Peyer's patch (tissue), 4 donors: ENCODE measurements around the gene PAQR9. TPM values are rescaled to one million over a fixed set of nuclear protein-coding genes. Genes with fewer than 3 reads are reported as not detected.

ENCODE experiments used
- DNase-seq, 3 donors: peaks; one replicate each; pipeline ENCODE4 v3.0.0-alpha.2; 2017 to 2019
- H3K27ac ChIP-seq, 4 donors: fragments of 200-600 bp; sonication (generic); one replicate each; pipeline ENCODE4 v1.5.1; 2016 to 2019
- H3K27me3 ChIP-seq, 2 donors: fragments of 200-600 bp; sonication (generic); one replicate each; pipeline ENCODE4 v1.5.1; 2019
- H3K36me3 ChIP-seq, 3 donors: fragments of 200-600 bp; sonication (generic); one replicate each; pipeline ENCODE4 v1.5.1; 2016 to 2019
- H3K4me1 ChIP-seq, 4 donors: fragments of 200-600 bp; sonication (generic); one replicate each; pipeline ENCODE4 v1.5.1; 2016 to 2019
- H3K4me3 ChIP-seq, 4 donors: fragments of 200-600 bp; sonication (generic); 1 replicate in 3 of 4; 2 replicates in 1 of 4; pipeline ENCODE4 v1.5.1; 2016 to 2019; ENCODE audit warnings: mild to moderate bottlenecking in 1 of 4
- H3K9me3 ChIP-seq, 4 donors: fragments of 200-600 bp; sonication (generic); one replicate each; pipeline ENCODE4 v1.5.1; 2016 to 2019; ENCODE audit warnings: mild to moderate bottlenecking in 1 of 4
- CTCF ChIP-seq, 6 experiments: fragments of 450-650 bp in 4 of 6; fragments of 200-600 bp in 2 of 6; sonication (generic) in 1 of 6; IDR thresholded peaks; one replicate each; pipeline ENCODE4 v1.5.1; 2017 to 2019; ENCODE audit warnings: antibody characterized with exemption in 6 of 6, mild to moderate bottlenecking in 3 of 6, moderate library complexity in 1 of 6
- POLR2A ChIP-seq, 2 donors: fragments of 450-650 bp; IDR thresholded peaks; one replicate each; pipeline ENCODE4 v1.5.1; 2017; ENCODE audit warnings: antibody characterized with exemption in 2 of 2, mild to moderate bottlenecking in 2 of 2, moderate library complexity in 2 of 2
- total RNA-seq, 4 donors: library from RNA; depleted of rRNA; stranded (reverse); fragments of >200 nt; gene quantifications; one replicate each; pipeline ENCODE4 v1.1.0, GENCODE V29; 2016

PAQR9 gene
- total RNA-seq, 4 donors from 2014 or later: not detected

GRCh38 chr3:142972092-142972753 is 8.7 kb upstream of the PAQR9 start:
- Histone ChIP-seq H3K27me3 (no peaks in the 10 kb centered on the region), H3K27ac (no peak overlapping the region), H3K4me3 (no peak overlapping the region), H3K9me3 (no peaks in the 10 kb centered on the region), H3K4me1 (no peaks in the 10 kb centered on the region), H3K36me3 (no peaks in the 10 kb centered on the region)
- no peak for TF ChIP-seq POLR2A (IDR thresholded peaks at IDR 0.05)
- no peak for TF ChIP-seq CTCF (IDR thresholded peaks at IDR 0.05)
- no peak for DNase-seq

GRCh38 chr3:142971431-142971830 is 8.0 kb upstream of the PAQR9 start:
- Histone ChIP-seq H3K36me3 (no peaks in the 10 kb centered on the region), H3K9me3 (no peaks in the 10 kb centered on the region), H3K4me1 (no peaks in the 10 kb centered on the region), H3K27me3 (no peaks in the 10 kb centered on the region), H3K4me3 (no peak overlapping the region), H3K27ac (no peak overlapping the region)
- DNase-seq: no peak
- TF ChIP-seq CTCF (IDR thresholded peaks at IDR 0.05) (no peak), POLR2A (IDR thresholded peaks at IDR 0.05) (no peak)

GRCh38 chr3:142968319-142969025 is 5.0 kb upstream of the PAQR9 start:
- H3K27ac ChIP-seq: no peak overlapping the region
- H3K4me1 ChIP-seq: peaks cover 0 to 7% (median 0%) of the 10 kb centered on the region in 4 donors
- H3K9me3 ChIP-seq: no peaks in the 10 kb centered on the region
- H3K4me3 ChIP-seq: no peak overlapping the region
- peaks cover 0 to 7% of the 10 kb centered on the region in 2 donors for H3K27me3 ChIP-seq
- H3K36me3 ChIP-seq: no peaks in the 10 kb centered on the region
- no peak for DNase-seq
- TF ChIP-seq CTCF (IDR thresholded peaks at IDR 0.05) (no peak), POLR2A (IDR thresholded peaks at IDR 0.05) (no peak)

GRCh38 chr3:142966808-142967207 is 3.3 kb upstream of the PAQR9 start:
- Histone ChIP-seq H3K9me3 (no peaks in the 10 kb centered on the region), H3K27ac (no peak overlapping the region), H3K4me3 (no peak overlapping the region), H3K4me1 (peaks cover 0 to 7% (median 0%) of the 10 kb centered on the region in 4 donors), H3K27me3 (peaks cover 0 to 21% of the 10 kb centered on the region in 2 donors), H3K36me3 (no peaks in the 10 kb centered on the region)
- TF ChIP-seq POLR2A (IDR thresholded peaks at IDR 0.05): no peak
- no peak for TF ChIP-seq CTCF (IDR thresholded peaks at IDR 0.05)
- DNase-seq: no peak

GRCh38 chr3:142965581-142965980 is 2.1 kb upstream of the PAQR9 start:
- peaks cover 0 to 23% of the 10 kb centered on the region in 2 donors for H3K27me3 ChIP-seq
- H3K4me1 ChIP-seq: peaks cover 0 to 7% (median 0%) of the 10 kb centered on the region in 4 donors
- TF ChIP-seq POLR2A (IDR thresholded peaks at IDR 0.05) (no peak), CTCF (IDR thresholded peaks at IDR 0.05) (no peak)
- no peaks in the 10 kb centered on the region for H3K9me3 ChIP-seq
- H3K27ac ChIP-seq: no peak overlapping the region
- DNase-seq: no peak
- H3K36me3 ChIP-seq: no peaks in the 10 kb centered on the region
- H3K4me3 ChIP-seq: no peak overlapping the region
